Esophagus squamous epithelium (tissue), 4 donors: ENCODE measurements around the gene AFF3.

ENCODE experiments used
- POLR2A ChIP-seq, 4 donors: fragments of 450-650 bp; IDR thresholded peaks; one replicate each; pipeline ENCODE4 v1.6.1; 2017; ENCODE audit warnings: antibody characterized with exemption in 4 of 4, mild to moderate bottlenecking in 4 of 4, moderate library complexity in 3 of 4
- TF ChIP-seq, protein P1 (sequence below), 6 experiments: fragments of 450-650 bp in 4 of 6; fragments of 200-600 bp in 2 of 6; sonication (generic) in 2 of 6; IDR thresholded peaks; one replicate each; pipeline ENCODE4 v1.5.1; 2016 to 2019; ENCODE audit warnings: antibody characterized with exemption in 6 of 6, mild to moderate bottlenecking in 4 of 6, moderate library complexity in 4 of 6

GRCh38 chr2:100151310-100151709 lies 8.9 kb upstream of the AFF3 start:
- TF ChIP-seq, protein P1, sequence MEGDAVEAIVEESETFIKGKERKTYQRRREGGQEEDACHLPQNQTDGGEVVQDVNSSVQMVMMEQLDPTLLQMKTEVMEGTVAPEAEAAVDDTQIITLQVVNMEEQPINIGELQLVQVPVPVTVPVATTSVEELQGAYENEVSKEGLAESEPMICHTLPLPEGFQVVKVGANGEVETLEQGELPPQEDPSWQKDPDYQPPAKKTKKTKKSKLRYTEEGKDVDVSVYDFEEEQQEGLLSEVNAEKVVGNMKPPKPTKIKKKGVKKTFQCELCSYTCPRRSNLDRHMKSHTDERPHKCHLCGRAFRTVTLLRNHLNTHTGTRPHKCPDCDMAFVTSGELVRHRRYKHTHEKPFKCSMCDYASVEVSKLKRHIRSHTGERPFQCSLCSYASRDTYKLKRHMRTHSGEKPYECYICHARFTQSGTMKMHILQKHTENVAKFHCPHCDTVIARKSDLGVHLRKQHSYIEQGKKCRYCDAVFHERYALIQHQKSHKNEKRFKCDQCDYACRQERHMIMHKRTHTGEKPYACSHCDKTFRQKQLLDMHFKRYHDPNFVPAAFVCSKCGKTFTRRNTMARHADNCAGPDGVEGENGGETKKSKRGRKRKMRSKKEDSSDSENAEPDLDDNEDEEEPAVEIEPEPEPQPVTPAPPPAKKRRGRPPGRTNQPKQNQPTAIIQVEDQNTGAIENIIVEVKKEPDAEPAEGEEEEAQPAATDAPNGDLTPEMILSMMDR (IDR thresholded peaks at IDR 0.05) = no peak
- no peak for TF ChIP-seq POLR2A (IDR thresholded peaks at IDR 0.05)
